Stimulated activated CD8-positive, alpha-beta memory T cell treated with anti-CD3 and anti-CD28 coated beads, Interleukin-12 subunit alpha, Interleukin-12 subunit beta, amount 100 ng/mL, for 4 hours (primary cell): ENCODE results near the gene RASAL2.
"Not testable (repeated sequence)": the region's sequence is repeated elsewhere in the genome, so short reads cannot be mapped to it uniquely, and the experiment has no call there.

Experiments
- DNase-seq: peaks from one replicate; pipeline ENCODE4 v3.0.0-alpha.2; 2020; ENCODE audit warnings: low read depth

Gene RASAL2

DNA sequence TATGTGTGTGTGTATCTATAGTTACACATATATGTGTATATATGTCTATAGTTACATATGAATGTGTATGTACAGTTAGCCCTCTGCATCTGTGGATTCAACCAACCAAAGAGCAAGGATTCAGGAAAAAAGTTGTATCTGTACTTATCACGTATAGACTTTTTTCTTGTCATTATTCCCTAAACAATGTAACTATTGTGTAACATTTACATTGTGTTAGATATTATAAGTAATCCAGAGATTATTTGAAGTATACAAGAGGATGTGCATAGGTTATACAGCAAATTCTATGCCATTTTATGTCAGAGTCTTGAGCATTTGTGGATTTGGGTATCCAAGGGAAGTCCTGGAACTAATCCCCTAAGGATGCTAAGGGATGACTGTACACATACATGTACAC lies 71.3 kb downstream of the RASAL2 start:
- no peak for DNase-seq

DNA sequence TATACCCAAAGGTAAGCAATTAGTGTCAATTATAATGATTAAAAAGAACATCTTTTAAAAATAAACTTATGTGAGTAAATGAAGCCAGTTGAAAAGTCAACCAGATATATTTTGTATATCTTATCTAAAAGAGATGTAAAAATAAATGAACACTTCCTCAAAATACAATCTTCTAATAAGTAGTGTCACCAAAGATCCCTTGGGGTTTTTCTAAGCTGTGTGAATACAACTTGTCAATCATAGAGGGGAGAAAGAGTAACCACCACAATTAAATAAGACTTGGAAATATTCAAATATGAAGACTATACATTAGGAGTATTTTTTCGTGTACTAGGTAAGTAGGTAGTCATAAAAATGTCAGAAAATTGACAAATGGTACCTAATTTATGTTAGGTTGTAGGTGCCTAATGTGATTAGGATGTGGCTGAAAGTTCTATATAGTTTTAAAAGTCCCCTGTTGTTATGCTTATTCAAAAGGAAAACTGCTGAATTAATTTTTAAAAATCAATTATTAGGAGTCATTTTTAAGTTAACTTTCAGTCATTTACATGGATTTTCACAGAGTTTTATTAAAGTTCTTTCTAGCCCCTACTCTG lies 72.6 kb downstream of the RASAL2 start:
- no peak for DNase-seq

- no peak for DNase-seq
These were observed 74.6 kb downstream of the RASAL2 start for GRCh38 chr1:178168536-178168935.

DNA sequence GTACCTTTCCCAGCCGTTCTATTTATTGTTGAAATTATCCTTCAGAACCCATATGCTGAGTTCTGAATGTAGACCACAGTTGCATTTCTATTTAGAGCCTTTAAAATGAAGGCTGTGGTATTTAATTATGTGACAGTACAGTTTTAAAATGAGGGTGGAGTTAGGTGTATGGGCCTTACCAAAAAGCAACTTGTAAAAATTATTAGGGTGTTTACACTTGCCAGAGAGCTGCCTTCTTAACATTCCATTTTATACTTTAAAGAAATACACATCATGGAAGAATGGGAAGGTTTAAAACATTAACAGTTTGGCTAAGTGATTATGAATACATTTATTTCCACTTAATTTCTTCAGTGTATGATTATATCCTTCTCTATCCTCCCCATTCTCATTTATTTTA lies 75.7 kb downstream of the RASAL2 start:
- DNase-seq = no peak

- no peak for DNase-seq
These were observed 79.0 kb downstream of the RASAL2 start for GRCh38 chr1:178172939-178173338.

DNA sequence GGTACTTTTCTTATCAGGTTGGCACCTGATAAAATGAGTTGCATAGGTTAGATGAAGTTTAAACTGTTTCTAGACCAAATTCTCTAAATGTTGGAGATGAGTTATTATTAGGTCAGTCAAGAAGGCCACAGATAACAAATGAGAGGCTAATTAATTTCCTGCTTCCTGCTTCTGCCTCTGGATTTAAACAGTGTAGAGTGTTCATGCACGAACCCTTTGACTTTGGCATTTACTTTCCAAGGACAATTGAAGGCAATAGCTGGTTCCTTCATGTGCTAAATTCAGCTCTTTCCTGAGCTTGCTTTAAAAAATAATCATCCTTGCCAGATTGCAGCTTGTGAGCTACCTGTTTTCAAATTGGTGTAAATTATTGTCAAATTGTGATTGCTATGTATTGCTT lies 80.6 kb downstream of the RASAL2 start:
- no peak for DNase-seq

- no peak for DNase-seq
These were observed 86.5 kb downstream of the RASAL2 start for GRCh38 chr1:178180405-178180804.

- DNase-seq = no peak
These were observed 89.9 kb downstream of the RASAL2 start for GRCh38 chr1:178183796-178184195.

GRCh38 chr1:178188306-178188705 lies 94.4 kb downstream of the RASAL2 start:
- no peak for DNase-seq

DNA sequence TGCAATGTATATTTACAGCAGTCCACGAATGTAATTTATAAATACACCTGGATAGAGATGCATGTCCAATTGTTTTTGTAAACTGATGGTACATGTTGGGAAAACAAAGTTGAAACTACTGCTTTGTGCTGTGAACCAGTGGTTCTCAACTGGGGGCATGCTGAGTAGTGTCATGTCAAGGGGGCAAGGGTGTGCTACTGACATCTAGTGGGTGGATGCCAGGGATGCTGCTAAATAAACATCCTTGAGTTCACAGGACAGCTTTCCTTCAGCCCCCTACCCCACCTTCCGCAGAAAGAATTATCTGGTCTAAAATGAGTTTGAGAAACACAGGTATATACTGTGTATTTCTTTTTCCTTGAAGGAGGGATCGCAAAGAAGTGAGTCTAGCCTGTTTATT lies 95.9 kb downstream of the RASAL2 start:
- no peak for DNase-seq

DNA sequence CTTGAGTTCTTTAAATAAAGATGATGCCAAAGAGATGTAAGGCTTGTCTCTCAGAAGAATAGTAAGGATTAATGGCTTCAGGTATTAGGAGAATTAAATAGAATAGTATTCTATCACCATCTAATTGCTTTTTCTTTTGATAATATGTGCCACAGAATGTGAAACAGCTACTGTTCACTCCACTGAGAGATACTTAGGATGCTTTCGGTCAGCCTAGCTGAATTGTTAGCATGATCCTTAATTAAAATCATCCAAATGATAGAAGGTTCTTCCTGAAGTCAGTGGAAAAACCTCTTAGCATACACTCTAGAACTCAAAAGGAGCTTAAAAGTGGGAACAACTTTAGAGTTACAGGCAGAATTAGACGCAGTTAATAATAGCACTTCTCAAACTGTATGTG lies 97.0 kb downstream of the RASAL2 start:
- DNase-seq = no peak

GRCh38 chr1:178192686-178193085 lies 98.8 kb downstream of the RASAL2 start:
- no peak for DNase-seq

DNA sequence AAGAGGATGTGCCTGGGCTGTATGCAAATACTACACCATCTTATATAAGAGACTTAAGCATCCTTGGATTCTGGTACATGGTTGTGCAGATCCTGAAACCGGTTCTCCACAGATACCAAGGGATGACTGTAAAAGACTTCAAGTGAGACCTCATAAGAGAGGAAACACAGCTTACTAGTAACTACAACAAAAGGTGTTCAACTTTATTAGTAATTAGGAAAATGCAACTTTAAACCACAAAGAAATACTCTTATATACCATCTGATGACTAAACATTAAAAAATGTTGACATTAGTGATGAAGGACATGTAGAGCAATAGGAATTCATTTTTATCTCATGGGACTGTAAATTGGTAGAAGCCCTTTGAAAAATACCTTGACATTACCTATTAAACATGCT lies 102.7 kb downstream of the RASAL2 start:
- no peak for DNase-seq

DNA sequence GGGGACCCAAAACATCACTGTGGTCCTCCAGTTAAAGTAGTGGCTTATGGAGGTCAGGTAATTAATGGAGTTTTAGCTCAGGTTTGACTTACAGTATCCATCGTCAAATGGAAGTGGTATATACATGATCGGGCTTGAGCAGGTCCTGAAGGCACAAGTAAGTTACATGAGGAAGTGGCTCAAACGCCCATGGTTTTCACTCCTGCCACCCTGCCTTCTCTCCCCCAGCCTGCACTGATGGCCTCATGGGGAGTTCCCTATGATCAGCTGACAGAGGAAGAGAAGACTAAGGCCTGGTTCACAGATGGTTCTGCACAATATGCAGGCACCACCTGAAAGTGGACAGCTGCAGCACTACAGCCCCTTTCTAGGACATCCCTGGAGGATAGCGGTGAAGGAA lies 108.2 kb downstream of the RASAL2 start:
- not testable (repeated sequence) for DNase-seq

- DNase-seq = not testable (repeated sequence)
These were observed 108.6 kb downstream of the RASAL2 start for GRCh38 chr1:178202546-178202945.

DNA sequence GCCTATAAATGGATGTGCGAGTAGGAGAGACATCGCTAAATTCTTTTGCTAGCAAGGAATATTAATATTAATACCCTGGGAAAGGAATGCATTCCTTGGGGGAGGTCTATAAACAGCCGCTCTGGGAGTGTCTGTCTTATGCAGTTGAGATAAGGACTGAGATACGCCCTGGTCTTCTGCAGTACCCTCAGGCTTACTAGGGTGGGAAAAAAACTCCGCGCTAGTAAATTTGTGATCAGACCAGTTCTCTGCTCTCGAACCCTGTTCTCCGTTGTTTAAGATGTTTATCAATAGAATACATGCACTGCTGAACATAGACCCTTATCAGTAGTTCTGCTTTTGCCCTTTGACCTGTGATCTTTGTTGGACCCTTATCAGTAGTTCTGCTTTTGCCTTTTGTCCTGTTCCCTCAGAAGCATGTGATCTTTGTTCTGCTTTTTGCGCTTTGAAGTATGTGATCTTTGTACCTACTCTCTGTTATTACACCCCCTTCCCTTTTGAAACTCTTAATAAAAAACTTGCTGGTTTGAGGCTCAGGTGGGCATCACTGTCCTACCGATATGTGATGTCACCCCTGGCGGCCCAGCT lies 114.5 kb downstream of the RASAL2 start:
- not testable (repeated sequence) for DNase-seq

- no peak for DNase-seq
These were observed 116.0 kb downstream of the RASAL2 start for GRCh38 chr1:178209935-178210334.

- no peak for DNase-seq
These were observed 124.6 kb downstream of the RASAL2 start for GRCh38 chr1:178218550-178218949.

- no peak for DNase-seq
These were observed 126.2 kb downstream of the RASAL2 start for GRCh38 chr1:178220094-178220493.

DNA sequence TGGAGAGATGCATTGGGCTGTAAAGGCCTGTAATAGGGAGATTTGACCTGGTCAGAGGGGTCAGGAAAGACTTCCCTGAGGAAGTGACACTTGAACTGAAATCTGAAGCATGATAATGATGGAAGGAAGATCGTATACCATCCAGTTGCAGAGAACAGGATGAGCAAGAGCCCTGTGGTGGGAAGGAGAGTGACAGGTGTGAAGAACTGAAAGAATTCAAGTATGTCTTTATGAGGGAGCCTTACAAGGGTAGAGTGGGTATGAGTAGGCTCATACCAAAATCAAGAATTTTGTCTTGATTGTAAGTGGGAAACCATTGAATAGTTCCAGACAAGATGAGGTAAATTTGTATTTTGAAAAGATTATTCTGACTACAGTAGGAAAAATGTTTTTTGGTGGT lies 129.4 kb downstream of the RASAL2 start:
- DNase-seq = no peak

DNA sequence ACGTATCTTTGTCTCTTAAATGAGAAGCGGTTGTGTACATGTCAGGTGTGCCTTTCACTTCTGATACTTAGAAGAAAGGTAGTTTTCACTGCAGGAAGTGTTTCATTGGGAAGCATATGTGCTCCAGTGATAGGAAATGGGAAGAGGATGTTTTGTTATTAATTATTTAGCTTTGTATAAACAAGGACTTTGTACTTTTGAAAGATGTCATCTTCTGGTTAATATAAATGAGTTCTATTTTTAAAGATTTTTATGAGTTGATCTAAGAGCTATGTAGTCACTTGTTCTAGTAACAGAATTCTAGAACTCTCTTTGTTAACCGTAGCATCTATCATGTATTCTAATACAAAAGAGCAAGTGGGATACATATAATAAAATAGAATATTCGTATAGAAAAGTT lies 130.5 kb downstream of the RASAL2 start:
- no peak for DNase-seq

DNA sequence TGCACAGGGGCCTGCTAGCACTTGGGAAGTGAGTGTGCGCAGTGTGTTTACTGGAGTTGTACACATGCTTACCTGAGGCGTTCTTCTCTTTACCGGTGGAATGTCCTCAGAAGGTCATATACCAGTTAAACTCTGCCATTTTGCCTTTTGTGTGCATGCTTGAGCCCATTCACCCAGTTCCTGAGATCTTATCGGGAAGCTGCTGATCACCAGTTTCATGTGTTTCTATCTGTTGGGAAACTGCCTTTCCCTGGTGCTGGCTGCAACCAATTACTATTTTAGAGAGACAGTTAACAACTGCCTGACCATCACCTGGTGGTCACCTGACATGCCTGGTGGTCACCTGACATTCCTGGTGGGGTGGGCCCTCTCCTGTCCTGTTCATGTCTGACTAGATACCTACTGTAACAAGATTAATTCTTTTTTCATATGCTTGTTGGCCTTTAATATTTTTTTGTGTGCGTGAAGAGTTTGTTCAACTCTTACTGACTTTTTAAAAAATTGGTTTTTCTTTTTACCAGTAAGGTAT lies 137.0 kb downstream of the RASAL2 start:
- DNase-seq = no peak

GRCh38 chr1:178232108-178232507 lies 138.2 kb downstream of the RASAL2 start:
- no peak for DNase-seq

- DNase-seq = no peak
These were observed 139.0 kb downstream of the RASAL2 start for GRCh38 chr1:178232949-178233348.
